DOHH2 (cell line): ENCODE data around the gene TES.

ENCODE experiments used
- H3F3A ChIP-seq: fragments of 200-600 bp; sonication (generic), shearing (Covaris generic); 2 replicates; pipeline ENCODE4 v1.6.0; 2016; ENCODE audit warnings: antibody characterized with exemption, mild to moderate bottlenecking; ENCODE audit not compliant: control insufficient read depth, insufficient read depth
- H3K27ac ChIP-seq: fragments of 200-600 bp; sonication (generic); 2 replicates; pipeline ENCODE4 v1.5.1; 2014; ENCODE audit warnings: low read depth, mild to moderate bottlenecking, low read length, moderate library complexity
- H3K27me3 ChIP-seq: fragments of 200-600 bp; sonication (generic); 2 replicates; pipeline ENCODE4 v1.6.1; 2014; ENCODE audit warnings: mild to moderate bottlenecking, low read length, mixed read lengths; ENCODE audit not compliant: control insufficient read depth
- H3K36me3 ChIP-seq: fragments of 200-600 bp; sonication (generic); 2 replicates; pipeline ENCODE4 v1.6.1; 2014; ENCODE audit warnings: mild to moderate bottlenecking, low read length, moderate library complexity, mixed read lengths; ENCODE audit not compliant: control insufficient read depth
- H3K4me1 ChIP-seq: fragments of 200-600 bp; sonication (generic); 2 replicates; pipeline ENCODE4 v1.6.1; 2014; ENCODE audit warnings: mild to moderate bottlenecking, low read length, mixed read lengths; ENCODE audit not compliant: control insufficient read depth
- H3K4me2 ChIP-seq: fragments of 200-600 bp; sonication (generic); 2 replicates; pipeline ENCODE4 v1.6.0; 2014; ENCODE audit warnings: mild to moderate bottlenecking, low read length, moderate library complexity
- H3K4me3 ChIP-seq: fragments of 200-600 bp; sonication (generic); 2 replicates; pipeline ENCODE4 v1.5.1; 2014; ENCODE audit warnings: mild to moderate bottlenecking, low read length, mixed read lengths
- H3K79me2 ChIP-seq: fragments of 200-600 bp; sonication (generic); 2 replicates; pipeline ENCODE4 v1.6.1; 2014; ENCODE audit warnings: mild to moderate bottlenecking, low read length, mixed read lengths; ENCODE audit not compliant: control insufficient read depth
- H3K9me2 ChIP-seq: fragments of 200-600 bp; sonication (generic); replicated peaks from 2 replicates; pipeline ENCODE4 v1.6.1; 2014; ENCODE audit warnings: mild to moderate bottlenecking, low read length, mixed read lengths; ENCODE audit not compliant: control insufficient read depth
- H3K9me3 ChIP-seq: fragments of 200-600 bp; sonication (generic); 2 replicates; pipeline ENCODE4 v1.6.1; 2014; ENCODE audit warnings: antibody characterized with exemption, low read length, mixed read lengths; ENCODE audit not compliant: control insufficient read depth, insufficient read depth
- H4K20me1 ChIP-seq: fragments of 200-600 bp; sonication (generic); 2 replicates; pipeline ENCODE4 v1.6.0; 2014; ENCODE audit warnings: low read depth, mild to moderate bottlenecking, antibody characterized with exemption, low read length, moderate library complexity; ENCODE audit not compliant: control insufficient read depth, insufficient read depth
- EZH2phosphoT487 ChIP-seq: fragments of 200-600 bp; sonication (generic); IDR thresholded peaks from 2 replicates; pipeline ENCODE4 v1.6.1; 2017; ENCODE audit warnings: borderline replicate concordance, mild to moderate bottlenecking, antibody characterized with exemption, low read length, moderate library complexity, mixed read lengths
- TF ChIP-seq, protein P1 (sequence below): fragments of 200-600 bp; sonication (generic); IDR thresholded peaks from one replicate; pipeline ENCODE4 v1.5.1; 2014; ENCODE audit warnings: antibody characterized with exemption, mild to moderate bottlenecking, low read depth, low read length; ENCODE audit not compliant: poor library complexity, severe bottlenecking

The TES gene

DNA sequence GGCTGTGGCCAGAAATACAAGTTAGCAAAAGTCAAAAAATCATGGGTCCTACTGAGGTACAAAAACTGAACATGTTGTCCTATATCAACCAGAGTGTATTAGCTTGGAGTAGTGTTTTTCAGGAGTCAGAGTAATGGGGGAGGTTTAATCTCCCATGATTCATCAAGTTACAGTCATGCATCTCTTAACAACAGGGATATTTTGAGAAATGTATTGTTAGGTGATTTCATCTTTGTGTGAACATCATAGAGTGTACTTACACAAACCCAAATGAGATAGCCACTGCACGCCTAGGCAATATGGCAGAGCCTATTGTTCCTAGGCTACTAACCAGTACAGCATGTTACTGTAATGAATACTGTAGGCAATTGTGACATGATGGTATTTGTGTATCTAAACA is 14.9 kb upstream of the TES start:
- Histone ChIP-seq H3K4me1 (no peaks in the 10 kb centered on the region), H3K4me2 (no peak overlapping the region), H3K4me3 (no peak overlapping the region), H3K27me3 (0 out of 2 replicates have a peak, but pooled peaks cover 5% of the 10 kb centered on the region), H3K9me2 (no peaks in the 10 kb centered on the region), H3K79me2 (no peaks in the 10 kb centered on the region), H3F3A (no peaks in the 10 kb centered on the region), H3K27ac (no peak overlapping the region), H4K20me1 (no peaks in the 10 kb centered on the region), H3K9me3 (no peaks in the 10 kb centered on the region), H3K36me3 (no peaks in the 10 kb centered on the region)
- TF ChIP-seq, protein P1, sequence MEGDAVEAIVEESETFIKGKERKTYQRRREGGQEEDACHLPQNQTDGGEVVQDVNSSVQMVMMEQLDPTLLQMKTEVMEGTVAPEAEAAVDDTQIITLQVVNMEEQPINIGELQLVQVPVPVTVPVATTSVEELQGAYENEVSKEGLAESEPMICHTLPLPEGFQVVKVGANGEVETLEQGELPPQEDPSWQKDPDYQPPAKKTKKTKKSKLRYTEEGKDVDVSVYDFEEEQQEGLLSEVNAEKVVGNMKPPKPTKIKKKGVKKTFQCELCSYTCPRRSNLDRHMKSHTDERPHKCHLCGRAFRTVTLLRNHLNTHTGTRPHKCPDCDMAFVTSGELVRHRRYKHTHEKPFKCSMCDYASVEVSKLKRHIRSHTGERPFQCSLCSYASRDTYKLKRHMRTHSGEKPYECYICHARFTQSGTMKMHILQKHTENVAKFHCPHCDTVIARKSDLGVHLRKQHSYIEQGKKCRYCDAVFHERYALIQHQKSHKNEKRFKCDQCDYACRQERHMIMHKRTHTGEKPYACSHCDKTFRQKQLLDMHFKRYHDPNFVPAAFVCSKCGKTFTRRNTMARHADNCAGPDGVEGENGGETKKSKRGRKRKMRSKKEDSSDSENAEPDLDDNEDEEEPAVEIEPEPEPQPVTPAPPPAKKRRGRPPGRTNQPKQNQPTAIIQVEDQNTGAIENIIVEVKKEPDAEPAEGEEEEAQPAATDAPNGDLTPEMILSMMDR = no peak
- no peak for TF ChIP-seq EZH2phosphoT487

DNA sequence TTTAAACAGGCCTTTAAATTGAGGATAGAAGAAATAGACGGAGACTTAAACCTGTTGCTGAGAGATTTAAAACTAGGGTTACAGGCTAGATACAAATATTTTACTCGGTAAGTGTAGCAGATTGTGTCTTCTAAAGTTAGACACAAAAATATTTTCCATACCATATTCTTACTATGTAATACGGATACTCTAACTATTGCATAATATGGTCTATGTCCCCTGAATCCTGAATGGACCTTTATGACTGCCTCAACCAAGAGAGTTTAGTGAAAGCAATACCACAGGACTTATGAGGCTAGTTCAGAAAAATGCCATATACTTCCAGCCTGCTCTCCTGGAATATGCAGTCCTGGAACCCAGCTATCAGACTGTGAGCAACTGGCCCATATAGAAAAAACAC is 13.4 kb upstream of the TES start:
- TF ChIP-seq, protein P1 = no peak
- TF ChIP-seq EZH2phosphoT487 = no peak
- no peaks in the 10 kb centered on the region for H4K20me1 ChIP-seq
- H3K4me3 ChIP-seq = no peak overlapping the region

DNA sequence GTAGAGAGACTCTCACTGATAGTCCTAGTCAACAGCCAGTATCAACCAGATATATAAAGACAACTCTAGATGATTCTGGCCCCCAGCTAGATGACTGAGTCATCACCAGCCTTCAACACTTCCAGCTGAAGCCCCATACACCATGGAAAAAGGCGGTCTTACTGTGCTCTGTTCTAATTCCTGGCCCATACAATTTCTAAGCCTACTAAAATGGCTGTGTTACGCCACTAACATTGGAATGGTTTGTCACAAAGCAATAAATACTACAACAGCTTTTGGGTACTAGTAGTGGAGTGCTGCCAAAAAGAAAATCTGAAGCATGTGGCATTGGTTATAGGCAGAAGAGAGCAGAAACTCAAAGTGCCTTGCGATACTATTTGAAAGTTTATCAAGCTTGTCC is 13.0 kb upstream of the TES start:
- Histone ChIP-seq H4K20me1 (no peaks in the 10 kb centered on the region), H3K27ac (no peak overlapping the region), H3K4me2 (no peak overlapping the region), H3K79me2 (no peaks in the 10 kb centered on the region), H3K27me3 (0 out of 2 replicates have a peak, but pooled peaks cover 15% of the 10 kb centered on the region), H3F3A (no peaks in the 10 kb centered on the region), H3K36me3 (no peaks in the 10 kb centered on the region), H3K9me2 (no peaks in the 10 kb centered on the region), H3K9me3 (no peaks in the 10 kb centered on the region), H3K4me3 (no peak overlapping the region), H3K4me1 (no peaks in the 10 kb centered on the region)
- no peak for TF ChIP-seq EZH2phosphoT487
- TF ChIP-seq, protein P1 = no peak

More for the DNA sequence above, 13.4 kb upstream of the TES start:
- no peaks in the 10 kb centered on the region for H3K9me2 ChIP-seq
- no peak overlapping the region for H3K27ac ChIP-seq
- no peaks in the 10 kb centered on the region for H3K79me2 ChIP-seq
- no peaks in the 10 kb centered on the region for H3K4me1 ChIP-seq
- H3F3A ChIP-seq = no peaks in the 10 kb centered on the region
- no peak overlapping the region for H3K4me2 ChIP-seq
- 0 out of 2 replicates have a peak, but pooled peaks cover 15% of the 10 kb centered on the region for H3K27me3 ChIP-seq
- H3K36me3 ChIP-seq = no peaks in the 10 kb centered on the region
- no peaks in the 10 kb centered on the region for H3K9me3 ChIP-seq
